AG04450 (cell line): ENCODE results near the gene RBKS. TPM values are rescaled to one million over a fixed set of nuclear protein-coding genes. Genes with fewer than 3 reads are reported as not detected.
A peak's percentile ranks its signal among the peaks of the same experiment; 100 is the strongest.

Experiments used
- CTCF ChIA-PET: fragments of 300-600, 350-600 bp; formaldehyde crosslinking; extraction: SDS; loops from one replicate; lab custom pipeline; 2022; ENCODE audit warnings: antibody characterized with exemption, inconsistent platforms; lab: Charles Lee
- POLR2A ChIA-PET: fragments of 350-600 bp; formaldehyde crosslinking; extraction: SDS; loops from one replicate; lab custom pipeline; 2021; ENCODE audit warnings: antibody characterized with exemption, inconsistent platforms; lab: Yijun Ruan, JAX
- DNase-seq: peaks from one replicate; pipeline ENCODE4 v3.0.0-alpha.2; 2011; ENCODE audit warnings: low read depth, low spot score
- H3K27ac ChIP-seq: one replicate; pipeline ENCODE4 v1.5.1; 2012; ENCODE audit warnings: low read depth, low read length, control low read depth
- H3K27me3 ChIP-seq: one replicate; pipeline ENCODE4 v1.6.0; 2012; ENCODE audit warnings: low read length; ENCODE audit not compliant: control insufficient read depth, insufficient read depth
- H3K4me3 ChIP-seq: 2 replicates; pipeline ENCODE4 v1.5.1; 2011; ENCODE audit warnings: mild to moderate bottlenecking, low read depth, low read length, control low read depth
- H3K9me3 ChIP-seq: 2 replicates; pipeline ENCODE4 v1.5.1; 2012; ENCODE audit warnings: low read length; ENCODE audit not compliant: control insufficient read depth, insufficient read depth
- polyA plus RNA-seq: library from polyadenylated mRNA; depleted of rRNA; stranded (reverse); fragments of >200 nt; gene quantifications from 2 replicates; pipeline ENCODE4 v1.2.3, GENCODE V29; 2011
- TF ChIP-seq, protein P1 (sequence below): IDR thresholded peaks from 2 replicates; pipeline ENCODE4 v1.5.1; 2011; ENCODE audit warnings: low read depth, low read length, control low read depth, inconsistent platforms

Gene RBKS
- polyA plus RNA-seq, 1 experiment: 1.5 TPM

DNA sequence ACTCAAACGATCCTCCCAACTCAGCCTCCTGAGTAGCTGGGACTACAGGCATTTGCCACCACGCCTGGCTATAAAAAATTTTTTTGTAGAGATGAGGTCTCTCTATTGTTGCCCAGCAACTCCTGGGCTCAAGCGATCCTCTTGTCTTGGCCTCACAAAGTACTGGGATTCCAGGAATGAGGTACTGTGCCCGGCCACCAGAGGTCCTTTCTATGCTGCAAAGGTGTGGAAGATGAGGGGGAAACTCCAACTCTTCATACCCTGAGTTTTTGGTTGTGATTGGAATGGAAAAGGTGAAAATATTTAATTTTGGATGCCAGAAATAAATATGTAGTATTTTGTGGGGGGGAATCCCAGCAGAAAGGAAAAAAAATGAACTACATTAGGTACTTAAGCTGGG is 82.7 kb downstream of the RBKS start:
- H3K4me3 ChIP-seq: no peak overlapping the region
- ChIA-PET POLR2A (no interaction called here), CTCF (no interaction called here)
- DNase-seq: no peak
- TF ChIP-seq, protein P1, sequence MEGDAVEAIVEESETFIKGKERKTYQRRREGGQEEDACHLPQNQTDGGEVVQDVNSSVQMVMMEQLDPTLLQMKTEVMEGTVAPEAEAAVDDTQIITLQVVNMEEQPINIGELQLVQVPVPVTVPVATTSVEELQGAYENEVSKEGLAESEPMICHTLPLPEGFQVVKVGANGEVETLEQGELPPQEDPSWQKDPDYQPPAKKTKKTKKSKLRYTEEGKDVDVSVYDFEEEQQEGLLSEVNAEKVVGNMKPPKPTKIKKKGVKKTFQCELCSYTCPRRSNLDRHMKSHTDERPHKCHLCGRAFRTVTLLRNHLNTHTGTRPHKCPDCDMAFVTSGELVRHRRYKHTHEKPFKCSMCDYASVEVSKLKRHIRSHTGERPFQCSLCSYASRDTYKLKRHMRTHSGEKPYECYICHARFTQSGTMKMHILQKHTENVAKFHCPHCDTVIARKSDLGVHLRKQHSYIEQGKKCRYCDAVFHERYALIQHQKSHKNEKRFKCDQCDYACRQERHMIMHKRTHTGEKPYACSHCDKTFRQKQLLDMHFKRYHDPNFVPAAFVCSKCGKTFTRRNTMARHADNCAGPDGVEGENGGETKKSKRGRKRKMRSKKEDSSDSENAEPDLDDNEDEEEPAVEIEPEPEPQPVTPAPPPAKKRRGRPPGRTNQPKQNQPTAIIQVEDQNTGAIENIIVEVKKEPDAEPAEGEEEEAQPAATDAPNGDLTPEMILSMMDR: peak; percentile 61
- no peak overlapping the region for H3K27ac ChIP-seq
- H3K27me3 ChIP-seq: no peaks in the 10 kb centered on the region
- no peaks in the 10 kb centered on the region for H3K9me3 ChIP-seq

- no peak overlapping the region for H3K27ac ChIP-seq
- CTCF ChIA-PET: interaction anchor here (0.6 kb wide), 1 partner anchor 585 kb away, joined by 4 read pairs; no protein-coding TSS in a partner anchor
- TF ChIP-seq, protein P1: no peak
- no peak overlapping the region for H3K4me3 ChIP-seq
- H3K9me3 ChIP-seq: no peaks in the 10 kb centered on the region
- no peak for DNase-seq
- POLR2A ChIA-PET: no interaction called here
- H3K27me3 ChIP-seq: no peaks in the 10 kb centered on the region
Observed at GRCh38 chr2:27806311-27807059, 83.7 kb downstream of the RBKS start.

DNA sequence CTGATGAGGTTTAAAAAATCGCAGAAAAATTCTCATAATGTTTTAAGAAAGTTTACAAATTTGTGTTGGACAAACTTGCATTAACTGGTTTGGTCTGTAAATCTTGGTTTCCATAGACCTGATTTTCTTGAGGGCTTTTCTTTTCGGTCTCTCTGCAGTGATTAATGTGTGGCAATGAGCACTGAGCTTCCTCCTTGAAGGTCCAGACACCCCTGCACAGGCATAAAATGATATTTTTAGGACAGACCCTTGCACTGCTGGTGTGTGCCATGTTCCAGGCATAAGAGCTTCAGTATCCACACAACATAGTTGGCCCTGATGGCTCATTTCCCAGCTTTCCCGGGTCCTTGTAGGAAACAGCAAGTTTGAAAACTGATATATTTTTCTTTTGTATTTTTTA is 85.0 kb downstream of the RBKS start:
- ChIA-PET CTCF (interaction anchor here (0.6 kb wide), 1 partner anchor 980 kb away, joined by 4 read pairs; no protein-coding TSS in a partner anchor), POLR2A (interaction anchor here (0.7 kb wide), 1 partner anchor 473 kb away, joined by 3 read pairs; no protein-coding TSS in a partner anchor)
- no peak overlapping the region for H3K4me3 ChIP-seq
- TF ChIP-seq, protein P1: no peak
- no peak overlapping the region for H3K27ac ChIP-seq
- H3K27me3 ChIP-seq: no peaks in the 10 kb centered on the region
- H3K9me3 ChIP-seq: no peaks in the 10 kb centered on the region
- no peak for DNase-seq

DNA sequence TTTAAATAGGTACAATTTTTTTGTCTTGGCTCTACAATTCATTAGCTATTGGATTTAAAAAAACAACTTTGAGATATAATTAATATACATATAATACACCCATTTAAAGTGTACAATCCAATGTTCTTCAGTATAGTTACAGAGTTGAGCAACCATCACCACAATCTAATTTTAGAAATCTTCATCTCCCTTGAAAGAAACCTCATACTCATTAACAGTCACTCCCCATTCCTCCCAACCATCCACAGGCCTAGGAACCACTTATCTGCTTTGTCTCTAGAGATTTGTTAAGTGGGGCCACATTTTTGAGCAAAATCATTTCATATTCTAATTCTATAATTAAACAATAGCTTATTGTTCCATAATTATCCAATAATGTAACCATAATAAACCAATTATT is 86.0 kb downstream of the RBKS start:
- no peak overlapping the region for H3K4me3 ChIP-seq
- ChIA-PET CTCF (interaction anchor here (0.6 kb wide), 1 partner anchor 763 kb away, joined by 3 read pairs; no protein-coding TSS in a partner anchor), POLR2A (interaction anchor here (0.7 kb wide), 1 partner anchor 631 kb away, joined by 3 read pairs; no protein-coding TSS in a partner anchor)
- TF ChIP-seq, protein P1: no peak
- peak; percentile 6 for DNase-seq
- H3K27me3 ChIP-seq: no peaks in the 10 kb centered on the region
- no peaks in the 10 kb centered on the region for H3K9me3 ChIP-seq
- no peak overlapping the region for H3K27ac ChIP-seq

DNA sequence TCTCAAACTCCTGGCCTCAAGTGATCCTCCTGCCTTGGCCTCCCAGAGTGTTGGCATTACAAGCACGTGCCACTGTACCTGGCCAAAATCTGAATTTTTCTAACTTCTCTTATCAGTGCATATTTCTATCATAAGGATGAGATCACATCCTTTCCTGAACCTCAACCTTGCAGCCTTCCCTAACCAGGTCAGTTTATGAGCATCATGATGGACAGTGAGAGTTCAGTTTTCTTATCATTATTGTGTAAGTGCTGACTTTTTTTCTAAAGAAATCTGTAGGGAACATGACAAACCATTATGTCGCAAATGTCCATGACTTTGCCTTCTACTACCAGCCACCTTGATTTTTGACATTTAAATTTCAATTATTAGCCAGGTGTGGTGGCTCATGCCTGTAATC is 87.1 kb downstream of the RBKS start:
- ChIA-PET CTCF (no interaction called here), POLR2A (no interaction called here)
- TF ChIP-seq, protein P1: no peak
- no peaks in the 10 kb centered on the region for H3K9me3 ChIP-seq
- no peaks in the 10 kb centered on the region for H3K27me3 ChIP-seq
- DNase-seq: no peak
- no peak overlapping the region for H3K4me3 ChIP-seq
- no peak overlapping the region for H3K27ac ChIP-seq
